NCI-H526 (cell line): Measurements from ENCODE around the gene TENM4.
A peak's percentile ranks its signal among the peaks of the same experiment; 100 is the strongest.

Experiments used
- DNase-seq, 2 experiments: peaks; one replicate each; lab custom pipeline; 2025; lab: John Stamatoyannopoulos, UW

Gene TENM4

GRCh38 chr11:78935398-78936068 lies 505.3 kb downstream of the TENM4 start:
- no peak for DNase-seq

GRCh38 chr11:78933350-78933749 lies 507.5 kb downstream of the TENM4 start:
- no peak for DNase-seq

GRCh38 chr11:78932757-78933156 lies 508.1 kb downstream of the TENM4 start:
- no peak for DNase-seq

GRCh38 chr11:78931891-78932290 lies 508.9 kb downstream of the TENM4 start:
- no peak for DNase-seq

- DNase-seq, result peak; percentile 69 to 79
Measured at GRCh38 chr11:78930810-78931523, 509.9 kb downstream of the TENM4 start.

GRCh38 chr11:78929906-78930220 lies 511.0 kb downstream of the TENM4 start:
- DNase-seq, result no peak

GRCh38 chr11:78929207-78929905 lies 511.5 kb downstream of the TENM4 start:
- no peak for DNase-seq

- DNase-seq, result no peak
Measured at GRCh38 chr11:78927511-78927910, 513.3 kb downstream of the TENM4 start.

- no peak for DNase-seq
Measured at GRCh38 chr11:78926633-78927338, 514.0 kb downstream of the TENM4 start.

- no peak for DNase-seq
Measured at GRCh38 chr11:78925387-78925786, 515.4 kb downstream of the TENM4 start.

- DNase-seq, result no peak
Measured at GRCh38 chr11:78922859-78923625, 517.8 kb downstream of the TENM4 start.

GRCh38 chr11:78921509-78921908 lies 519.3 kb downstream of the TENM4 start:
- DNase-seq, result peak; percentile 40 to 74

GRCh38 chr11:78920329-78920728 lies 520.5 kb downstream of the TENM4 start:
- no peak for DNase-seq

GRCh38 chr11:78916759-78917158 lies 524.1 kb downstream of the TENM4 start:
- no peak for DNase-seq

GRCh38 chr11:78914503-78914902 lies 526.3 kb downstream of the TENM4 start:
- no peak for DNase-seq

GRCh38 chr11:78912778-78913177 lies 528.1 kb downstream of the TENM4 start:
- no peak for DNase-seq

GRCh38 chr11:78910322-78910721 lies 530.5 kb downstream of the TENM4 start:
- DNase-seq, result no peak

- DNase-seq, result no peak
Measured at GRCh38 chr11:78909386-78909785, 531.4 kb downstream of the TENM4 start.

- no peak for DNase-seq
Measured at GRCh38 chr11:78907636-78908035, 533.2 kb downstream of the TENM4 start.

GRCh38 chr11:78906566-78906965 lies 534.3 kb downstream of the TENM4 start:
- no peak for DNase-seq

GRCh38 chr11:78905756-78906155 lies 535.1 kb downstream of the TENM4 start:
- DNase-seq, result no peak
